Esophagus (tissue), 2 donors: ENCODE measurements around the gene ARG1. TPM values are rescaled to one million over a fixed set of nuclear protein-coding genes. Genes with fewer than 3 reads are reported as not detected.
"Not testable (repeated sequence)": the region's sequence is repeated elsewhere in the genome, so short reads cannot be mapped to it uniquely, and the experiment has no call there.

Experiments
- H3K27ac ChIP-seq, 2 donors: one replicate each; pipeline ENCODE4 v1.5.1; 2013; ENCODE audit warnings: low read depth in 2 of 2, mild to moderate bottlenecking in 2 of 2, inconsistent platforms in 1 of 2, low read length in 1 of 2, moderate library complexity in 1 of 2
- H3K27me3 ChIP-seq, 2 donors: one replicate each; pipeline ENCODE4 v1.6.1; 2013; ENCODE audit warnings: low read length in 2 of 2, control low read depth in 1 of 2, mild to moderate bottlenecking in 1 of 2; ENCODE audit not compliant: insufficient read depth in 2 of 2, control insufficient read depth in 1 of 2
- H3K36me3 ChIP-seq, 2 donors: one replicate each; pipeline ENCODE4 v1.6.1; 2013; ENCODE audit warnings: low read length in 1 of 2; ENCODE audit not compliant: control insufficient read depth in 2 of 2, insufficient read depth in 2 of 2
- H3K4me1 ChIP-seq, 2 donors: one replicate each; pipeline ENCODE4 v1.6.1; 2013; ENCODE audit warnings: low read length in 1 of 2; ENCODE audit not compliant: control insufficient read depth in 2 of 2, insufficient read depth in 2 of 2
- H3K4me3 ChIP-seq, 2 donors: one replicate each; pipeline ENCODE4 v1.5.1; 2013; ENCODE audit warnings: low read length in 2 of 2, mild to moderate bottlenecking in 2 of 2, low read depth in 1 of 2, moderate library complexity in 1 of 2
- H3K9me3 ChIP-seq, 2 donors: one replicate each; pipeline ENCODE4 v1.6.1; 2013; ENCODE audit warnings: mild to moderate bottlenecking in 2 of 2, low read depth in 1 of 2, low read length in 1 of 2, moderate library complexity in 1 of 2; ENCODE audit not compliant: control insufficient read depth in 2 of 2, insufficient read depth in 1 of 2
- WGBS, 2 donors: extraction: QIAGEN DNeasy Blood & Tissue Kit; methylation state at CpG; one replicate each; pipeline ENCODE4 v1.1.7; 2013; 5-methylcytosine and 5-hydroxymethylcytosine counted together
- polyA plus RNA-seq, 2 donors: library from polyadenylated mRNA; stranded (reverse); fragments of 200-250 nt; gene quantifications; one replicate each; pipeline ENCODE4 v1.2.3, GENCODE V29; 2013
- donor health status: healthy with polysubstance abuse.
- donor health status: Bipolar disorder and iron deficiency.

ARG1 gene
- polyA plus RNA-seq, result 1 to 10 TPM in 1 of 2 donors, under 1 TPM in 1; 0.45 to 1.8 TPM

DNA sequence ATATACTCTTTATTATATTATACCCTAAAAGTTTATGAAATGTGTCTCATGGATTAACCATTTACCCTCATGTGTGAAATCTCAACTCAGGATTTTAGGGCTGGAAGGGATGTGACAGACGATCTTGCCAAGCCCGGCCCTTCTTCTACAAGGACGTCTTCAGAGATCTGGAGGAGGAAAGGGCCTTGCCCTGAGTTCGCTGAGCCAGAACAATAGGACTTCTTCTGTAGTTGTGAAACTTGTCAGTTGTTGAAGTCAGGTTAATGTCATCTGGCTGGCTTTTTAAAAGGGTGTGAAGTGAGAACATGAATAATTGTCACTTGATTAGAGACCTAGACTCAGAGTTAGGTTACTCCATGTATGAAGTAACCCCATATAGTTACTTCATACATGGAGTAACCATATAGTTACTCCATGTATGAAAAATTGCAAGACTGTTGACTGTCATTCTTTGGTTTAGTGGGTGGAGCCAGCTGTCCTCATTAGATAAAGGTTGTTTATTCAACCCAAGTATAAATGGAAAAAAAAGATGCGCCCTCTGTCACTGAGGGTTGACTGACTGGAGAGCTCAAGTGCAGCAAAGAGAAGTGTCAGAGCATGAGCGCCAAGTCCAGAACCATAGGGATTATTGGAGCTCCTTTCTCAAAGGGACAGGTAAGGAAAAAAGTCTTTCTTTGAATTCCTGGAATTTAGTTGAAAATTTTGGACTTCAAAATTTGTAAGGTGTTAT lies at the start of gene ARG1:
ARG1 (plus strand) TSS at position 541 of the 730 bp plus-strand sequence; CDS start at position 598, 57 bp downstream.
- 86 to 88% methylated on average over 6 of the region's 6 CpGs for WGBS, 2 donors
- no peaks in the 10 kb centered on the region for H3K27me3 ChIP-seq

DNA sequence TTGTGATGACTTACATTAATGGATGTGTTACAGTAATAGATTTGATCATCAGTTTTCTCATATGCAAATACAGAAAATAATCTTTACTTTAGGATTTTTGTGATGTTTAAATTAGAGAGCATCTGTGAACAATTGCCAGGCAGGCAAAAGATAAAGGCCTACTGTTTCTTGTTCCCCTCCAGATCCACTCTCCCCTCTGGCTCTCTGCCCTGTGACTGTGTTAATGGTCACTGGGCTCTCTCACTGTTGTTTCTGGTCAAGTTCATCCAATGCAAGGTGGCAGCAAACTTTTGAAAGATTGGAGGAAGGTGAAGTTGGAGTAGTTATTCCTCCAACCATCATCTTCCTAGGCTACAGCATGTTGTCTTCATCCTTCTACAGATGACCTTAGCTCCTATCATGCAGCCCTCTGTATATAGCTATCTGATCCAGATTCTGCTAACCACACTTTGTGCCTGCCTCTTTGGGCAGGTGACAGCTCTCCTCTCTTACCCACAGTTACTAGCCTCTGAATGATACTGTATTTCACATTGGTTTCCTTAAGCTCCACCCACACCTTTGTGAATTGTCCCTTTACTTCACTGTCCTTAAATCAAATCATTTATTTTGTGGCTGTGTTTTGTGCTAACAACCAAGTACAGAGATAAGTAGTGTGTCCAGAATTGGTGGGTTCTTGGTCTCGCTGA lies 48.9 kb upstream of the ARG1 start:
- Histone ChIP-seq H3K27me3 (no peaks in the 10 kb centered on the region), H3K4me1 (no peaks in the 10 kb centered on the region), H3K9me3 (peaks cover 0 to 2% of the 10 kb centered on the region in 2 donors)

More for the DNA sequence above, at the start of gene ARG1:
- Histone ChIP-seq H3K36me3 (no peaks in the 10 kb centered on the region), H3K4me3 (no peak within 1 kb of the TSS), H3K27ac (no peak within 1 kb of the TSS), H3K9me3 (no peaks in the 10 kb centered on the region), H3K4me1 (no peaks in the 10 kb centered on the region)

DNA sequence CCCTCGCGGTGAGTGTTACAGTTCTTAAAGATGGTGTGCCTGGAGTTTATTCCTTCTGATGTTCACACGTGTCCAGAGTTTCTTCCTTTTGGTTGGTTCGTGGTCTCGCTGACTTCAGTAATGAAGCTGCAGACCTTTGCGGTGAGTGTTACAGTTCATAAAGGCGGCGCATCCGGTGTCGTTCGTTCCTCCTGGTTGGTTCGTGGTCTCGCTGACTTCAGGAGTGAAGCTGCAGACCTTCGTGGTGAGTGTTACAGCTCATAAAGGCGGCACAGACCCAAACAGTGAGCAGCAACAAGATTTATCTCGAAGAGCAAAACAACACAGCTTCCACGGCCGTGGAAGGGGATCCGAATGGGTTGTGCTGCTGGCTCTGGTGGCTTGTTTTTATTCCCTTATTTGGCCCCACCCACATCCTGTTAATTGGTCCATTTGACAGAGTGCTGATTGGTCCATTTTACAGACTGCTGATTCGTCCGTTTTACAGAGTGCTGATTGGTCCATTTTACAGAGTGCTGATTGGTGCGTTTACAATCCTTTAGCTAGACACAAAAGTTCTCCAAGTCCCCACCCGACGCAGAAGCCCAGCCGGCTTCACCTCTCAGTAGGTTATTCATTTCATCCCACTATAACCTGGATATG lies 48.2 kb upstream of the ARG1 start:
- Histone ChIP-seq H3K27me3 (no peaks in the 10 kb centered on the region), H3K27ac (no peak overlapping the region), H3K9me3 (peaks cover 0 to 2% of the 10 kb centered on the region in 2 donors), H3K36me3 (no peaks in the 10 kb centered on the region), H3K4me1 (no peaks in the 10 kb centered on the region), H3K4me3 (no peak overlapping the region)
- WGBS, 2 donors, result 92 to 94% methylated on average over 25 of the region's 25 CpGs

More for the DNA sequence above, 48.9 kb upstream of the ARG1 start:
- Histone ChIP-seq H3K27ac (no peak overlapping the region), H3K4me3 (no peak overlapping the region), H3K36me3 (no peaks in the 10 kb centered on the region)
- 93 to 100% methylated on average over 1 of the region's 1 CpG for whole genome bisulfite sequencing, 2 donors

GRCh38 chr6:131530936-131531335 lies 42.1 kb upstream of the ARG1 start:
- not testable (repeated sequence) for H3K27me3 ChIP-seq, H3K9me3 ChIP-seq, H3K27ac ChIP-seq, H3K4me3 ChIP-seq, H3K36me3 ChIP-seq, H3K4me1 ChIP-seq
- WGBS, 2 donors, result 83 to 93% methylated on average over 5 of the region's 5 CpGs

GRCh38 chr6:131531681-131532080 lies 41.3 kb upstream of the ARG1 start:
- H3K36me3 ChIP-seq, H3K4me3 ChIP-seq, H3K27ac ChIP-seq, H3K27me3 ChIP-seq, H3K4me1 ChIP-seq, H3K9me3 ChIP-seq: not testable (repeated sequence)
- 84 to 90% methylated on average over 12 of the region's 12 CpGs for WGBS, 2 donors

DNA sequence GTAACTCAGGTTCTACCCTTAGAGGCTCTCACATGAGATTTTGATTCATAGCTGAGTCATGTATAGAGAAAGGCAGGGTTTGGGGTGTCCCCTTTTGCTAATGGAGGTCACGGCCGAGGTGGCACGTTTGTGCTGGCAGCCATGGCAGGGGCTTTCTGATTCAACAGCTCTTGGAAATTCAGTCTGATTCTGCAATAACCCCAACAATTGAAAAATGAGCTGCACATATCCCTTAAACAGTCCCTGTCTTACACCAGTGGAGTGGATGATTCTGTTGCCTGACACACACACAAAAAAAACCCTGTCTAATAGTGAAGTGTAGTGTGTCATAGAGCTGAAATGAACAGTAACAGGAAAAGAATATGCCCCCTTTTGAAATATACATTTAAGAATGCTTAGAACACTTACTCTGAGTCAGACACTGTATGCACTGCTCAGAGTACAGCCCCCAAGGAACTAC lies 40.4 kb upstream of the ARG1 start:
- H3K9me3 ChIP-seq, result no peaks in the 10 kb centered on the region
- no peaks in the 10 kb centered on the region for H3K36me3 ChIP-seq
- H3K4me1 ChIP-seq, result no peaks in the 10 kb centered on the region
- 44 to 77% methylated on average over 3 of the region's 3 CpGs for WGBS, 2 donors
- H3K27me3 ChIP-seq, result no peaks in the 10 kb centered on the region
- no peak overlapping the region for H3K27ac ChIP-seq
- no peak overlapping the region for H3K4me3 ChIP-seq

DNA sequence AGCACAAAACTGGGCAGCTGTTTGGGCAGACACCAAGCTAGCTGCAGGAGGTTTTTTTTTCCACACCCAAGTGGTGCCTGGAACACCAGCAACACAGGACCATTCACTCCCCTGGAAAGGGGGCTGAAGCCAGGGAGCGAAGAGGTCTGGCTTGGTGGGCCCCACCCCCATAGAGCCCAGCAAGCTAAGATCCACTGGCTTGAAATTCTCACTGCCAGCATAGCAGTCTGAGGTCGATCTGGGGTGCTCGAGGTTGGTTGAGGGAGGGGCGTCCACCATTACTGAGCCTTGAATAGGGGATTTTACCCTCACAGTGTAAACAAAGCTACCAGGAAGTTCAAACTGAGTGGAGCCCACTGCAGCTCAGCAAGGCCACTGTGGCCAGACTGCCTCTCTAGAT lies 34.4 kb upstream of the ARG1 start:
- not testable (repeated sequence) for H3K27me3 ChIP-seq, H3K36me3 ChIP-seq, H3K27ac ChIP-seq, H3K4me3 ChIP-seq, H3K9me3 ChIP-seq, H3K4me1 ChIP-seq
- 74 to 81% methylated on average over 4 of the region's 4 CpGs for WGBS, 2 donors

DNA sequence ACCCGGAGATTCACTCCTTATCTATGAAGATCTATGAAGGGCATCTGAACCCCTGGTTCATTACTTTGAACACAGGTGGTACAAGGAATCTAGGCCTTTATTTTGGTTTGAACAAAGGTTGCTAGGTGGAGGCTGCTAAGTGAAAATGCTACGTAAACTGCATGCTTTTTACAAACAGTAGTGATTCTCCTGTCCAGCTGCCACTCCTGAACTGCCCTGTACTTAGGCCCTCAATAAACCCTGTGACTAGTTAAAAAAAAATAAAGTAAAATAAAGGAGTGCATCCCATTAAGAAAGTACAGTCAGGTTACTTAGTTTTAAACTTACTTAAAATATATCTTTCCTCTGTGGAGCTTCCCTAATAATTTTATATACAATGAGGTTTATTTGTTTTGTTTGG lies 27.7 kb upstream of the ARG1 start:
- Histone ChIP-seq H3K27ac (no peak overlapping the region), H3K4me3 (no peak overlapping the region), H3K27me3 (no peaks in the 10 kb centered on the region), H3K36me3 (no peaks in the 10 kb centered on the region), H3K9me3 (no peaks in the 10 kb centered on the region), H3K4me1 (no peaks in the 10 kb centered on the region)
- 73 to 77% methylated on average over 2 of the region's 2 CpGs for WGBS, 2 donors

- no peaks in the 10 kb centered on the region for H3K4me1 ChIP-seq
- H3K36me3 ChIP-seq, result no peaks in the 10 kb centered on the region
- H3K27ac ChIP-seq, result no peak overlapping the region
- no peak overlapping the region for H3K4me3 ChIP-seq
- no peaks in the 10 kb centered on the region for H3K9me3 ChIP-seq
- H3K27me3 ChIP-seq, result no peaks in the 10 kb centered on the region
- 84 to 87% methylated on average over 6 of the region's 6 CpGs for WGBS, 2 donors
Observed at GRCh38 chr6:131547488-131547887, 25.5 kb upstream of the ARG1 start.
